Activated CD8-positive, alpha-beta memory T cell treated with anti-CD3 and anti-CD28 coated beads for 36 hours (primary cell): ENCODE results near the gene CSPG5. TPM values are rescaled to one million over a fixed set of nuclear protein-coding genes. Genes with fewer than 3 reads are reported as not detected.

ENCODE experiments used
- CTCF ChIA-PET: fragments of 350-600 bp; sonication (Branson Sonifier 250); formaldehyde crosslinking; loops from one replicate; lab custom pipeline; 2021; ENCODE audit warnings: antibody characterized with exemption; lab: Charles Lee
- POLR2A ChIA-PET: fragments of 350-600 bp; sonication (Branson Sonifier 250); formaldehyde crosslinking; loops from one replicate; lab custom pipeline; 2021; ENCODE audit warnings: antibody characterized with exemption; lab: Charles Lee
- total RNA-seq, 2 experiments: library from RNA; stranded (reverse); gene quantifications; one replicate each; pipeline ENCODE4 v1.2.3, GENCODE V29; 2021

Gene CSPG5
- total RNA-seq, 2 experiments from 2014 or later, result 0.52 to 0.74 TPM

GRCh38 chr3:47517937-47518336 is 60.7 kb downstream of the CSPG5 start:
- ChIA-PET POLR2A (no interaction called here), CTCF (interaction anchor here (1.0 kb wide), 1 partner anchor 15 kb away, joined by 3 read pairs; no protein-coding TSS in a partner anchor)

GRCh38 chr3:47515864-47516319 is 62.8 kb downstream of the CSPG5 start:
- ChIA-PET POLR2A (no interaction called here), CTCF (no interaction called here)

GRCh38 chr3:47515100-47515499 is 63.6 kb downstream of the CSPG5 start:
- POLR2A ChIA-PET, result no interaction called here
- CTCF ChIA-PET, result no interaction called here

GRCh38 chr3:47513125-47513929 is 65.3 kb downstream of the CSPG5 start, which contains the start of gene ELP6:
Gene ELP6 (minus strand): TSS chr3:47513712. CDS start chr3:47513590, 122 bp downstream.
- ChIA-PET POLR2A (interaction anchor here (1.0 kb wide), 1 partner anchor 199 kb away, joined by 6 read pairs; no protein-coding TSS in a partner anchor), CTCF (interaction anchor here (0.6 to 2.0 kb wide), 4 partner anchors 9 to 277 kb away, joined by 4 to 9 read pairs (median 8); no protein-coding TSS in a partner anchor)

- ChIA-PET POLR2A (interaction anchor here (1.0 kb wide), 1 partner anchor 199 kb away, joined by 6 read pairs; no protein-coding TSS in a partner anchor), CTCF (interaction anchor here (0.6 to 2.0 kb wide), 5 partner anchors 10 to 278 kb away, joined by 4 to 9 read pairs (median 8); no protein-coding TSS in a partner anchor)
Observed at GRCh38 chr3:47512416-47513124, 66.1 kb downstream of the CSPG5 start.

Other genes with a start within 250 kb of the CSPG5 start
- gene PTPN23, start 197.8 kb downstream of the CSPG5 start, total RNA-seq, result 10 to 100 TPM; 30.1 to 34.5 TPM
- 10 to 100 TPM; 72.5 to 72.7 TPM for gene SCAP, start 102.9 kb downstream of the CSPG5 start, total RNA-seq
- 10 to 100 TPM; 49.7 to 50.4 TPM for gene ELP6, start 65.2 kb downstream of the CSPG5 start, total RNA-seq
- 100 to 1,000 TPM; 111 TPM for gene SMARCC1, start 203.0 kb upstream of the CSPG5 start, total RNA-seq
- 100 to 1,000 TPM; 115 to 119 TPM for gene DHX30, start 224.3 kb upstream of the CSPG5 start, total RNA-seq